Cardiac muscle cell (in vitro differentiated cells and primary cell): ENCODE data around the gene DIAPH1. TPM values are rescaled to one million over a fixed set of nuclear protein-coding genes. Genes with fewer than 3 reads are reported as not detected.

ENCODE experiments used
- DNase-seq, 2 donors: peaks; one replicate each; pipeline versions ENCODE4 v3.0.0 to v3.0.0-alpha.2; 2010 to 2017; ENCODE audit warnings: low read depth in 1 of 2, low spot score in 1 of 2
- H3K27ac ChIP-seq: fragments of 200-600 bp; sonication (generic); 2 replicates; pipeline ENCODE4 v1.5.1; 2016
- H3K27me3 ChIP-seq: fragments of 200-600 bp; sonication (generic); 2 replicates; pipeline ENCODE4 v1.6.0; 2016; ENCODE audit warnings: control low read depth
- H3K36me3 ChIP-seq: fragments of 200-600 bp; sonication (generic); 2 replicates; pipeline ENCODE4 v1.5.1; 2016; ENCODE audit warnings: control low read depth
- H3K4me1 ChIP-seq: fragments of 200-600 bp; sonication (generic); 2 replicates; pipeline ENCODE4 v1.8.1; 2017; ENCODE audit warnings: low read depth, mild to moderate bottlenecking, mixed run types
- H3K4me3 ChIP-seq: fragments of 200-600 bp; sonication (generic); 2 replicates; pipeline ENCODE4 v1.5.1; 2016; ENCODE audit warnings: mild to moderate bottlenecking
- H3K9me3 ChIP-seq: fragments of 200-600 bp; sonication (generic); 2 replicates; pipeline ENCODE4 v1.5.1; 2017; ENCODE audit warnings: low read depth, mild to moderate bottlenecking, control low read depth
- CTCF ChIP-seq: IDR thresholded peaks from 2 replicates; pipeline ENCODE4 v1.5.1; 2012; ENCODE audit warnings: low read depth, mild to moderate bottlenecking, low read length
- polyA plus RNA-seq: library from polyadenylated mRNA; unstranded; fragments of >200 nt; fragmentation: Nextera tagmentation; extraction: Ambion mirVana; gene quantifications from 2 replicates; pipeline ENCODE4 v1.2.1, GENCODE V29; 2016
- total RNA-seq: library from RNA; depleted of rRNA; stranded (reverse); fragments of >200 nt; gene quantifications from 2 replicates; pipeline ENCODE4 v1.2.3, GENCODE V29; 2016

The DIAPH1 gene
- total and polyA plus RNA-seq, 2 experiments from 2014 or later, result 24.0 to 24.4 TPM

GRCh38 chr5:141490771-141491170, 128.0 kb downstream of the DIAPH1 start:
- no peak overlapping the region for H3K4me3 ChIP-seq
- H3K27ac ChIP-seq, result no peak overlapping the region
- no peaks in the 10 kb centered on the region for H3K9me3 ChIP-seq
- no peak for TF ChIP-seq CTCF
- peaks cover 38% of the 10 kb centered on the region for H3K27me3 ChIP-seq
- no peaks in the 10 kb centered on the region for H3K36me3 ChIP-seq
- no peak for DNase-seq
- H3K4me1 ChIP-seq, result peaks cover 7% of the 10 kb centered on the region

GRCh38 chr5:141490271-141490670, 128.5 kb downstream of the DIAPH1 start:
- Histone ChIP-seq H3K9me3 (no peaks in the 10 kb centered on the region), H3K36me3 (no peaks in the 10 kb centered on the region), H3K4me1 (peaks cover 7% of the 10 kb centered on the region), H3K4me3 (no peak overlapping the region), H3K27me3 (peaks cover 38% of the 10 kb centered on the region), H3K27ac (no peak overlapping the region)
- no peak for TF ChIP-seq CTCF
- DNase-seq, result no peak

- no peak overlapping the region for H3K27ac ChIP-seq
- no peak for TF ChIP-seq CTCF
- no peaks in the 10 kb centered on the region for H3K36me3 ChIP-seq
- DNase-seq, result no peak
- peaks cover 38% of the 10 kb centered on the region for H3K27me3 ChIP-seq
- peaks cover 3% of the 10 kb centered on the region for H3K4me1 ChIP-seq
- no peak overlapping the region for H3K4me3 ChIP-seq
- H3K9me3 ChIP-seq, result no peaks in the 10 kb centered on the region
Measured at GRCh38 chr5:141489841-141490240, 129.0 kb downstream of the DIAPH1 start.

- Histone ChIP-seq H3K4me3 (no peak within 1 kb of the TSS), H3K9me3 (no peaks in the 10 kb centered on the region), H3K4me1 (no peaks in the 10 kb centered on the region), H3K27me3 (peaks cover 38% of the 10 kb centered on the region), H3K36me3 (no peaks in the 10 kb centered on the region), H3K27ac (no peak within 1 kb of the TSS)
- peak in 1 of 2 donors; percentile 61 for DNase-seq
- TF ChIP-seq CTCF, result no peak
Measured at GRCh38 chr5:141488591-141489561, 129.9 kb downstream of the DIAPH1 start, which contains the start of gene PCDHGC5. Gene PCDHGC5, plus strand, starts transcription at chr5:141489081. Its CDS starts 160 bp downstream, at chr5:141489241.

GRCh38 chr5:141487131-141487530, 131.7 kb downstream of the DIAPH1 start:
- H3K27me3 ChIP-seq, result peaks cover 25% of the 10 kb centered on the region
- no peak for DNase-seq
- no peaks in the 10 kb centered on the region for H3K36me3 ChIP-seq
- no peak overlapping the region for H3K27ac ChIP-seq
- no peaks in the 10 kb centered on the region for H3K9me3 ChIP-seq
- H3K4me3 ChIP-seq, result no peak overlapping the region
- no peaks in the 10 kb centered on the region for H3K4me1 ChIP-seq
- TF ChIP-seq CTCF, result no peak
